HEK293 (cell line): ENCODE measurements around the gene SLC10A6.

ENCODE experiments used
- CTCF ChIA-PET: fragments of 350-600 bp; formaldehyde crosslinking; extraction: SDS; loops from one replicate; lab custom pipeline; 2021; ENCODE audit warnings: antibody characterized with exemption; lab: Yijun Ruan, JAX
- POLR2A ChIA-PET: fragments of 300-600 bp; formaldehyde crosslinking; extraction: SDS; loops from one replicate; lab custom pipeline; 2020; ENCODE audit warnings: antibody characterized with exemption, inconsistent platforms; lab: Yijun Ruan, JAX
- H3K27ac ChIP-seq: fragments of 200-500 bp; sonication (Bioruptor generic); 2 replicates; pipeline ENCODE4 v1.5.1; 2014; ENCODE audit warnings: low read depth, low read length, control low read depth, inconsistent platforms; ENCODE audit errors: extremely low read depth
- H3K36me3 ChIP-seq, 2 experiments: fragments of 200-500 bp in 1 of 2; sonication (Bioruptor generic) in 1 of 2; 1 replicate in 1 of 2; 2 replicates in 1 of 2; pipeline ENCODE4 v1.5.1; 2014 to 2017; ENCODE audit warnings: inconsistent platforms in 2 of 2, low read length in 2 of 2; ENCODE audit not compliant: control insufficient read depth in 2 of 2, insufficient read depth in 1 of 2
- H3K4me1 ChIP-seq: fragments of 200-500 bp; sonication (Bioruptor generic); 2 replicates; pipeline ENCODE4 v1.5.1; 2014; ENCODE audit warnings: mild to moderate bottlenecking, low read length, inconsistent platforms; ENCODE audit not compliant: control insufficient read depth, insufficient read depth
- H3K4me3 ChIP-seq: 2 replicates; pipeline ENCODE4 v1.5.1; 2011; ENCODE audit warnings: low read depth, mild to moderate bottlenecking, control low read depth, low read length, moderate library complexity
- H3K9me3 ChIP-seq: fragments of 200-500 bp; sonication (Bioruptor generic); 2 replicates; pipeline ENCODE4 v1.5.1; 2014; ENCODE audit warnings: low read depth, low read length, inconsistent platforms; ENCODE audit not compliant: control insufficient read depth, insufficient read depth
- BCL11B ChIP-seq: fragments of 450-650 bp; formaldehyde crosslinking; IDR thresholded peaks from 2 replicates; pipeline ENCODE4 v1.5.1; 2016; ENCODE audit warnings: low read depth, missing biosample characterization, missing genetic modification characterization
- GLIS1 ChIP-seq: fragments of 450-650 bp; formaldehyde crosslinking; IDR thresholded peaks from 2 replicates; pipeline ENCODE4 v1.5.1; 2016; ENCODE audit warnings: missing biosample characterization, missing genetic modification characterization
- IKZF3 ChIP-seq: fragments of 450-650 bp; IDR thresholded peaks from 2 replicates; pipeline ENCODE4 v1.5.0; 2018; ENCODE audit warnings: missing biosample characterization, mild to moderate bottlenecking, missing genetic modification characterization, moderate library complexity
- PRDM6 ChIP-seq: fragments of 450-650 bp; formaldehyde crosslinking; IDR thresholded peaks from 2 replicates; pipeline ENCODE4 v1.5.1; 2017; ENCODE audit warnings: missing biosample characterization, missing genetic modification characterization
- SP3 ChIP-seq: fragments of 450-650 bp; formaldehyde crosslinking; IDR thresholded peaks from 2 replicates; pipeline ENCODE4 v1.5.1; 2016; ENCODE audit warnings: missing biosample characterization, missing genetic modification characterization
- ZBTB8A ChIP-seq: fragments of 450-650 bp; formaldehyde crosslinking; IDR thresholded peaks from 2 replicates; pipeline ENCODE4 v1.5.1; 2016; ENCODE audit warnings: missing biosample characterization, missing genetic modification characterization
- ZFHX2 ChIP-seq: fragments of 450-650 bp; formaldehyde crosslinking; conservative IDR thresholded peaks from 2 replicates; pipeline ENCODE4 v1.5.1; 2016; ENCODE audit warnings: missing biosample characterization, missing genetic modification characterization
- ZFP37 ChIP-seq: fragments of 450-650 bp; formaldehyde crosslinking; IDR thresholded peaks from 2 replicates; pipeline ENCODE4 v1.5.1; 2016; ENCODE audit warnings: missing biosample characterization, missing genetic modification characterization
- ZNF10 ChIP-seq: fragments of 450-650 bp; formaldehyde crosslinking; IDR thresholded peaks from 2 replicates; pipeline ENCODE4 v1.5.1; 2017; ENCODE audit warnings: missing biosample characterization, missing genetic modification characterization
- ZNF132 ChIP-seq: fragments of 450-650 bp; formaldehyde crosslinking; IDR thresholded peaks from 2 replicates; pipeline ENCODE4 v1.5.1; 2017; ENCODE audit warnings: missing biosample characterization, missing genetic modification characterization, borderline replicate concordance
- ZNF133 ChIP-seq: fragments of 450-650 bp; formaldehyde crosslinking; IDR thresholded peaks from 2 replicates; pipeline ENCODE4 v1.5.1; 2016; ENCODE audit warnings: missing biosample characterization, missing genetic modification characterization
- ZNF146 ChIP-seq: fragments of 450-650 bp; formaldehyde crosslinking; IDR thresholded peaks from 2 replicates; pipeline ENCODE4 v1.5.1; 2016; ENCODE audit warnings: missing biosample characterization, missing genetic modification characterization
- ZNF16 ChIP-seq: fragments of 450-650 bp; formaldehyde crosslinking; IDR thresholded peaks from 2 replicates; pipeline ENCODE4 v1.5.1; 2016; ENCODE audit warnings: low read depth, missing biosample characterization, missing genetic modification characterization
- ZNF2 ChIP-seq: fragments of 450-650 bp; formaldehyde crosslinking; IDR thresholded peaks from 2 replicates; pipeline ENCODE4 v1.5.1; 2016; ENCODE audit warnings: missing biosample characterization, missing genetic modification characterization
- ZNF239 ChIP-seq: fragments of 450-650 bp; formaldehyde crosslinking; IDR thresholded peaks from 2 replicates; pipeline ENCODE4 v1.5.1; 2016; ENCODE audit warnings: missing biosample characterization, missing genetic modification characterization
- ZNF266 ChIP-seq: fragments of 450-650 bp; formaldehyde crosslinking; IDR thresholded peaks from 2 replicates; pipeline ENCODE4 v1.5.1; 2016; ENCODE audit warnings: missing biosample characterization, missing genetic modification characterization, low read depth
- ZNF280C ChIP-seq: fragments of 450-650 bp; formaldehyde crosslinking; IDR thresholded peaks from 2 replicates; pipeline ENCODE4 v1.5.1; 2016; ENCODE audit warnings: missing biosample characterization, missing genetic modification characterization
- ZNF350 ChIP-seq: fragments of 450-650 bp; formaldehyde crosslinking; IDR thresholded peaks from 2 replicates; pipeline ENCODE4 v1.5.0; 2017; ENCODE audit warnings: missing biosample characterization, mild to moderate bottlenecking, missing genetic modification characterization
- ZNF473 ChIP-seq: fragments of 450-650 bp; formaldehyde crosslinking; IDR thresholded peaks from 2 replicates; pipeline ENCODE4 v1.5.1; 2017; ENCODE audit warnings: missing biosample characterization, missing genetic modification characterization
- ZNF488 ChIP-seq: fragments of 450-650 bp; formaldehyde crosslinking; IDR thresholded peaks from 2 replicates; pipeline ENCODE4 v1.5.1; 2016; ENCODE audit warnings: missing biosample characterization, missing genetic modification characterization
- ZNF585B ChIP-seq: fragments of 450-650 bp; formaldehyde crosslinking; IDR thresholded peaks from 2 replicates; pipeline ENCODE4 v1.5.1; 2016; ENCODE audit warnings: missing biosample characterization, missing genetic modification characterization
- ZNF600 ChIP-seq: fragments of 450-650 bp; formaldehyde crosslinking; IDR thresholded peaks from 2 replicates; pipeline ENCODE4 v1.5.1; 2016; ENCODE audit warnings: missing biosample characterization, missing genetic modification characterization
- ZNF610 ChIP-seq: fragments of 450-650 bp; formaldehyde crosslinking; IDR thresholded peaks from 2 replicates; pipeline ENCODE4 v1.5.1; 2016; ENCODE audit warnings: missing biosample characterization, missing genetic modification characterization, borderline replicate concordance
- ZNF626 ChIP-seq: fragments of 450-650 bp; sonication (Bioruptor Pico); formaldehyde crosslinking; IDR thresholded peaks from 2 replicates; pipeline ENCODE4 v1.5.1; 2018; ENCODE audit warnings: missing biosample characterization, missing genetic modification characterization, inconsistent platforms
- ZNF658 ChIP-seq: fragments of 450-650 bp; formaldehyde crosslinking; IDR thresholded peaks from 2 replicates; pipeline ENCODE4; 2016; ENCODE audit warnings: missing biosample characterization, missing genetic modification characterization
- ZNF660 ChIP-seq: fragments of 450-650 bp; IDR thresholded peaks from 2 replicates; pipeline ENCODE4 v1.5.1; 2018; ENCODE audit warnings: missing biosample characterization, mild to moderate bottlenecking, missing genetic modification characterization
- ZNF777 ChIP-seq: fragments of 450-650 bp; formaldehyde crosslinking; IDR thresholded peaks from 2 replicates; pipeline ENCODE4 v1.5.1; 2017; ENCODE audit warnings: missing biosample characterization, missing genetic modification characterization, borderline replicate concordance
- ZSCAN18 ChIP-seq: fragments of 450-650 bp; formaldehyde crosslinking; IDR thresholded peaks from 2 replicates; pipeline ENCODE4 v1.5.1; 2016; ENCODE audit warnings: missing biosample characterization, missing genetic modification characterization
- ZSCAN23 ChIP-seq: fragments of 450-650 bp; formaldehyde crosslinking; IDR thresholded peaks from 2 replicates; pipeline ENCODE4 v1.5.1; 2016; ENCODE audit warnings: missing biosample characterization, missing genetic modification characterization

The SLC10A6 gene

GRCh38 chr4:86791126-86791525 is 58.1 kb downstream of the SLC10A6 start:
- no peak for TF ChIP-seq ZSCAN18 (tag by site-specific recombination)
- TF ChIP-seq ZNF610 (tag by site-specific recombination): no peak
- no peak for TF ChIP-seq ZNF777 (tag by site-specific recombination)
- TF ChIP-seq ZSCAN23 (tag by site-specific recombination): no peak
- TF ChIP-seq BCL11B (tag by site-specific recombination): no peak
- TF ChIP-seq ZNF2 (tag by site-specific recombination): no peak
- TF ChIP-seq IKZF3: no peak
- no peak for TF ChIP-seq ZNF266 (tag by site-specific recombination)
- TF ChIP-seq ZNF16 (tag by site-specific recombination): no peak
- no peak for TF ChIP-seq ZNF10 (tag by site-specific recombination)
- no peak for TF ChIP-seq ZNF473 (tag by site-specific recombination)
- TF ChIP-seq ZFP37 (tag by site-specific recombination): no peak
- no peak for TF ChIP-seq ZNF132 (tag by site-specific recombination)
- H3K4me1 ChIP-seq: no peaks in the 10 kb centered on the region
- CTCF ChIA-PET: interaction anchor here (0.6 to 0.9 kb wide), 2 partner anchors 10 to 24 kb away, joined by 3 to 4 read pairs; no protein-coding TSS in a partner anchor

GRCh38 chr4:86788826-86789225 is 60.4 kb downstream of the SLC10A6 start:
- H3K27ac ChIP-seq: no peak overlapping the region
- H3K4me1 ChIP-seq: no peaks in the 10 kb centered on the region
- no peaks in the 10 kb centered on the region for H3K9me3 ChIP-seq
- peaks cover 23 to 57% of the 10 kb centered on the region in 2 experiments for H3K36me3 ChIP-seq
- POLR2A ChIA-PET: no interaction called here
- no peak for TF ChIP-seq ZNF600
- no peak for TF ChIP-seq ZNF585B (tag by site-specific recombination)
- TF ChIP-seq GLIS1: no peak
- TF ChIP-seq ZNF280C (tag by site-specific recombination): no peak
- TF ChIP-seq ZNF658 (tag by site-specific recombination): no peak
- CTCF ChIA-PET: no interaction called here
- H3K4me3 ChIP-seq: no peak overlapping the region

More at GRCh38 chr4:86791126-86791525, 58.1 kb downstream of the SLC10A6 start:
- POLR2A ChIA-PET: no interaction called here
- H3K36me3 ChIP-seq: peaks cover 15 to 40% of the 10 kb centered on the region in 2 experiments
- H3K27ac ChIP-seq: no peak overlapping the region
- no peaks in the 10 kb centered on the region for H3K9me3 ChIP-seq
- H3K4me3 ChIP-seq: no peak overlapping the region

- H3K27ac ChIP-seq: no peak overlapping the region
- ChIA-PET POLR2A (no interaction called here), CTCF (interaction anchor here (0.6 kb wide), 1 partner anchor 54 kb away, joined by 4 read pairs; no protein-coding TSS in a partner anchor)
- no peaks in the 10 kb centered on the region for H3K9me3 ChIP-seq
- no peak overlapping the region for H3K4me3 ChIP-seq
- H3K36me3 ChIP-seq: peaks cover 3 to 53% of the 10 kb centered on the region in 2 experiments; a peak in 2 of 3 replicates
- no peaks in the 10 kb centered on the region for H3K4me1 ChIP-seq
- TF ChIP-seq ZNF133 (no peak), ZNF146 (tag by site-specific recombination) (no peak), ZNF626 (no peak), SP3 (tag by site-specific recombination) (no peak), ZNF239 (tag by site-specific recombination) (no peak), ZNF660 (no peak), ZNF610 (tag by site-specific recombination) (0 out of 2 replicates have a peak, but pooled peaks have one; percentile 21), ZBTB8A (tag by site-specific recombination) (no peak), ZNF350 (tag by site-specific recombination) (no peak), PRDM6 (tag by site-specific recombination) (peak; percentile 74), ZFHX2 (peak; percentile 24; the same call in 1 of the 2 replicates), ZNF488 (tag by site-specific recombination) (no peak)
Observed at GRCh38 chr4:86778175-86778574, 71.0 kb downstream of the SLC10A6 start.
